ENCODE data around the gene CLIC6. TPM values are rescaled to one million over a fixed set of nuclear protein-coding genes. Genes with fewer than 3 reads are reported as not detected.

Gene CLIC6
- total RNA-seq, 1 experiment from 2014 or later, result not detected

GRCh38 chr21:34766862-34767261, 98.1 kb downstream of the CLIC6 start:
- peak; percentile 62 for DNase-seq (ENCODE audit: low read depth)

Other genes with a start within 250 kb of the CLIC6 start
- gene SMIM34, start 245.0 kb upstream of the CLIC6 start, total RNA-seq (2014; rRNA removed; shearing (Covaris generic)), result not detected in 2 replicates
- gene KCNE1, start 156.8 kb upstream of the CLIC6 start, total RNA-seq (2014; rRNA removed; shearing (Covaris generic)), result not detected in 2 replicates
- 39.7 and 43.9 TPM in 2 replicates for gene RCAN1, start 53.9 kb upstream of the CLIC6 start, total RNA-seq (2014; rRNA removed; shearing (Covaris generic))